ENCODE results near the gene BAG3. TPM values are rescaled to one million over a fixed set of nuclear protein-coding genes. Genes with fewer than 3 reads are reported as not detected.
A peak's percentile ranks its signal among the peaks of the same experiment; 100 is the strongest.
"Not testable (repeated sequence)": the region's sequence is repeated elsewhere in the genome, so short reads cannot be mapped to it uniquely, and the experiment has no call there.

Gene BAG3
- total RNA-seq, 2 donors from 2014 or later: 13.4 to 19.5 TPM

GRCh38 chr10:119659951-119660350, 8.8 kb downstream of the BAG3 start:
- Histone ChIP-seq H3K27ac (ENCODE audit: low read depth, low read length) (no peak overlapping the region), H3K27me3 (ENCODE audit: control insufficient read depth, insufficient read depth, low read length, poor library complexity, severe bottlenecking) (peaks cover 6% of the 10 kb centered on the region), H3K4me1 (ENCODE audit: control insufficient read depth, insufficient read depth, low read length) (peaks cover 40% of the 10 kb centered on the region), H3K9me3 (ENCODE audit: control insufficient read depth, low read length) (no peaks in the 10 kb centered on the region), H3K4me3 (ENCODE audit: low read length) (no peak overlapping the region), H3K9ac (ENCODE audit: extremely low read depth, low read length, poor library complexity, severe bottlenecking) (no peak overlapping the region), H3K36me3 (ENCODE audit: control insufficient read depth, insufficient read depth, low read length) (peaks cover 19% of the 10 kb centered on the region)
- H3K4me1 Mint-ChIP-seq: peaks cover 48% of the 10 kb centered on the region
- H3K9me3 Mint-ChIP-seq: no peaks in the 10 kb centered on the region
- no peak overlapping the region for H3K4me3 Mint-ChIP-seq
- 90 to 97% methylated on average over 9 to 10 of the region's 10 CpGs for WGBS, 2 experiments (ENCODE audit: insufficient coverage in 1 of 2, insufficient read length in 1 of 2)
- peak; percentile 31 for TF ChIP-seq CTCF (conservative IDR thresholded peaks at IDR 0.05)
- peaks cover 43% of the 10 kb centered on the region for H3K27me3 Mint-ChIP-seq (ENCODE audit: insufficient read depth)
- peaks cover 20% of the 10 kb centered on the region for H3K36me3 Mint-ChIP-seq (ENCODE audit: low read depth)
- peak; percentile 55 for DNase-seq
- H3K27ac Mint-ChIP-seq: no peak overlapping the region

GRCh38 chr10:119662076-119662605, 11.0 kb downstream of the BAG3 start:
- peaks cover 37% of the 10 kb centered on the region for H3K4me1 Mint-ChIP-seq
- H3K36me3 Mint-ChIP-seq (ENCODE audit: low read depth): peaks cover 23% of the 10 kb centered on the region
- H3K27ac Mint-ChIP-seq; H3K9me3 Mint-ChIP-seq; H3K9me3 ChIP-seq (ENCODE audit: control insufficient read depth, low read length); H3K9ac ChIP-seq (ENCODE audit: extremely low read depth, low read length, poor library complexity, severe bottlenecking); H3K4me3 ChIP-seq (ENCODE audit: low read length); H3K27me3 ChIP-seq (ENCODE audit: control insufficient read depth, insufficient read depth, low read length, poor library complexity, severe bottlenecking); DNase-seq; H3K4me3 Mint-ChIP-seq; H3K27ac ChIP-seq (ENCODE audit: low read depth, low read length): not testable (repeated sequence)
- Histone ChIP-seq H3K4me1 (ENCODE audit: control insufficient read depth, insufficient read depth, low read length) (peaks cover 26% of the 10 kb centered on the region), H3K36me3 (ENCODE audit: control insufficient read depth, insufficient read depth, low read length) (peaks cover 24% of the 10 kb centered on the region)
- whole genome bisulfite sequencing, 2 experiments (ENCODE audit: insufficient coverage in 1 of 2, insufficient read length in 1 of 2): 90 to 94% methylated on average over 2 to 7 of the region's 7 CpGs
- H3K27me3 Mint-ChIP-seq (ENCODE audit: insufficient read depth): peaks cover 49% of the 10 kb centered on the region

- peaks cover 2% of the 10 kb centered on the region for H3K9me3 Mint-ChIP-seq
- H3K27ac ChIP-seq (ENCODE audit: low read depth, low read length): no peak overlapping the region
- no peak for DNase-seq
- no peak overlapping the region for H3K4me3 Mint-ChIP-seq
- no peaks in the 10 kb centered on the region for H3K27me3 ChIP-seq (ENCODE audit: control insufficient read depth, insufficient read depth, low read length, poor library complexity, severe bottlenecking)
- TF ChIP-seq CTCF (conservative IDR thresholded peaks at IDR 0.05): no peak
- H3K27ac Mint-ChIP-seq: no peak overlapping the region
- no peak overlapping the region for H3K4me3 ChIP-seq (ENCODE audit: low read length)
- H3K4me1 Mint-ChIP-seq: peaks cover 44% of the 10 kb centered on the region
- H3K4me1 ChIP-seq (ENCODE audit: control insufficient read depth, insufficient read depth, low read length): peaks cover 25% of the 10 kb centered on the region
- H3K36me3 ChIP-seq (ENCODE audit: control insufficient read depth, insufficient read depth, low read length): peaks cover 16% of the 10 kb centered on the region
- peaks cover 32% of the 10 kb centered on the region for H3K27me3 Mint-ChIP-seq (ENCODE audit: insufficient read depth)
- no peaks in the 10 kb centered on the region for H3K9me3 ChIP-seq (ENCODE audit: control insufficient read depth, low read length)
- 85% methylated on average over 10 to 12 of the region's 12 CpGs for WGBS, 2 experiments (ENCODE audit: insufficient coverage in 1 of 2, insufficient read length in 1 of 2)
- no peak overlapping the region for H3K9ac ChIP-seq (ENCODE audit: extremely low read depth, low read length, poor library complexity, severe bottlenecking)
- H3K36me3 Mint-ChIP-seq (ENCODE audit: low read depth): peaks cover 17% of the 10 kb centered on the region
Measured at GRCh38 chr10:119663866-119664698, 12.9 kb downstream of the BAG3 start.
